ENCODE measurements around the gene CD274.

DNA sequence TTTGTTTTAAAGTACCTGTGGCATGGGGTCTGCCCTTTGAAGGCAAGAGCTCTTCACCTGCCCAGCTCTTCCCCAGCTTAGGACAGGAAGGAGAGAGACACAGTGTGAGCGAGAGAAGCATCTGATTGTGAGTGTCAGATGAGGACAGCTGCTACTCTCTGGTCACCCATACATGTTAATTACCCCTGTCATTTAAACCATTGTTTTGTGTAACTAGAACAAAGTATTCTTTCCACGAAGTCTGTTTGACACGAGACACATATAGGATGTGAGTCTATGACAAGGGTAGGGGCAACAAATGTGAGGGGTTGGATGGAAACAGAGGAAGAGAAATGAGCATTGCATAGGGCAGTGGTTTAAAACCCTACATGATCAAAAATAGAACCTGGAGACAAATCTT is 3.0 kb upstream of the CD274 start:
- TF ChIP-seq, protein P1, sequence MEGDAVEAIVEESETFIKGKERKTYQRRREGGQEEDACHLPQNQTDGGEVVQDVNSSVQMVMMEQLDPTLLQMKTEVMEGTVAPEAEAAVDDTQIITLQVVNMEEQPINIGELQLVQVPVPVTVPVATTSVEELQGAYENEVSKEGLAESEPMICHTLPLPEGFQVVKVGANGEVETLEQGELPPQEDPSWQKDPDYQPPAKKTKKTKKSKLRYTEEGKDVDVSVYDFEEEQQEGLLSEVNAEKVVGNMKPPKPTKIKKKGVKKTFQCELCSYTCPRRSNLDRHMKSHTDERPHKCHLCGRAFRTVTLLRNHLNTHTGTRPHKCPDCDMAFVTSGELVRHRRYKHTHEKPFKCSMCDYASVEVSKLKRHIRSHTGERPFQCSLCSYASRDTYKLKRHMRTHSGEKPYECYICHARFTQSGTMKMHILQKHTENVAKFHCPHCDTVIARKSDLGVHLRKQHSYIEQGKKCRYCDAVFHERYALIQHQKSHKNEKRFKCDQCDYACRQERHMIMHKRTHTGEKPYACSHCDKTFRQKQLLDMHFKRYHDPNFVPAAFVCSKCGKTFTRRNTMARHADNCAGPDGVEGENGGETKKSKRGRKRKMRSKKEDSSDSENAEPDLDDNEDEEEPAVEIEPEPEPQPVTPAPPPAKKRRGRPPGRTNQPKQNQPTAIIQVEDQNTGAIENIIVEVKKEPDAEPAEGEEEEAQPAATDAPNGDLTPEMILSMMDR (IDR thresholded peaks at IDR 0.05) = no peak
- no peak for TF ChIP-seq POLR2A (IDR thresholded peaks at IDR 0.05)

All from vagina (tissue), 2 donors.